Stimulated activated CD8-positive, alpha-beta memory T cell treated with anti-CD3 and anti-CD28 coated beads, Interleukin-2, amount 100 ng/mL, for 1 hour (primary cell): ENCODE measurements around the gene ZNF618.

Source experiments
- DNase-seq, 2 donors: peaks; one replicate each; pipeline ENCODE4 v3.0.0-alpha.2; 2020; ENCODE audit warnings: low read depth in 2 of 2

ZNF618 gene

GRCh38 chr9:113934167-113934828, 58.2 kb downstream of the ZNF618 start:
- DNase-seq: no peak

- no peak for DNase-seq
Observed at GRCh38 chr9:113934829-113935676, 58.9 kb downstream of the ZNF618 start.

- DNase-seq: no peak
Observed at GRCh38 chr9:113935677-113936380, 59.7 kb downstream of the ZNF618 start.

GRCh38 chr9:113940077-113940476, 64.0 kb downstream of the ZNF618 start:
- no peak for DNase-seq

- DNase-seq: no peak
Observed at GRCh38 chr9:113941056-113941455, 64.9 kb downstream of the ZNF618 start.

- DNase-seq: no peak
Observed at GRCh38 chr9:113941526-113941925, 65.4 kb downstream of the ZNF618 start.

- no peak for DNase-seq
Observed at GRCh38 chr9:113943112-113944009, 67.3 kb downstream of the ZNF618 start.

GRCh38 chr9:113945784-113946183, 69.7 kb downstream of the ZNF618 start:
- no peak for DNase-seq

GRCh38 chr9:113946496-113947115, 70.5 kb downstream of the ZNF618 start:
- no peak for DNase-seq

- no peak for DNase-seq
Observed at GRCh38 chr9:113947941-113948340, 71.8 kb downstream of the ZNF618 start.

- no peak for DNase-seq
Observed at GRCh38 chr9:113948891-113949570, 72.9 kb downstream of the ZNF618 start.

GRCh38 chr9:113949571-113950078, 73.5 kb downstream of the ZNF618 start:
- no peak for DNase-seq

GRCh38 chr9:113950195-113951031, 74.3 kb downstream of the ZNF618 start:
- DNase-seq: no peak

- no peak for DNase-seq
Observed at GRCh38 chr9:113951032-113951372, 74.9 kb downstream of the ZNF618 start.

- no peak for DNase-seq
Observed at GRCh38 chr9:113952676-113953075, 76.6 kb downstream of the ZNF618 start.

- DNase-seq: no peak
Observed at GRCh38 chr9:113953531-113953930, 77.4 kb downstream of the ZNF618 start.

- DNase-seq: no peak
Observed at GRCh38 chr9:113954591-113954990, 78.5 kb downstream of the ZNF618 start.

- no peak for DNase-seq
Observed at GRCh38 chr9:113955076-113955752, 79.1 kb downstream of the ZNF618 start.

- DNase-seq: no peak
Observed at GRCh38 chr9:113956901-113957300, 80.8 kb downstream of the ZNF618 start.
